Lower leg skin (tissue), 4 donors: ENCODE results near the gene CRELD1. TPM values are rescaled to one million over a fixed set of nuclear protein-coding genes. Genes with fewer than 3 reads are reported as not detected.
"Not testable (repeated sequence)": the region's sequence is repeated elsewhere in the genome, so short reads cannot be mapped to it uniquely, and the experiment has no call there.

ENCODE experiments used
- DNase-seq, 2 donors: peaks; one replicate each; pipeline ENCODE4 v3.0.0-alpha.2; 2019; ENCODE audit warnings: low spot score in 2 of 2
- H3K4me3 ChIP-seq: fragments of 200-600 bp; sonication (generic); 2 replicates; pipeline ENCODE4 v1.5.1; 2017; ENCODE audit warnings: mild to moderate bottlenecking, low read depth; ENCODE audit not compliant: poor library complexity, severe bottlenecking
- POLR2A ChIP-seq, 2 donors: fragments of 450-650 bp; IDR thresholded peaks; one replicate each; pipeline ENCODE4 v1.6.1; 2016 to 2017; ENCODE audit warnings: antibody characterized with exemption in 2 of 2, mild to moderate bottlenecking in 1 of 2, moderate library complexity in 1 of 2
- WGBS, 2 donors: methylation state at CpG; one replicate each; pipeline ENCODE4 v1.1.5; 2018; 5-methylcytosine and 5-hydroxymethylcytosine counted together
- intact Hi-C: fragments of 100-400 bp; cut with DNase I; formaldehyde crosslinking; loops from one replicate; pipeline ENCODE4 v1.15.0; 2023; ENCODE audit warnings: low total_unique reads
- total RNA-seq, 4 donors: library from RNA; depleted of rRNA; stranded (reverse); fragments of >200 nt; gene quantifications; one replicate each; pipeline ENCODE4 v1.1.0, GENCODE V29; 2016
- TF ChIP-seq, protein P1 (sequence below), 3 donors: fragments of 450-650 bp; IDR thresholded peaks; one replicate each; pipeline ENCODE4 v1.5.1; 2016; ENCODE audit warnings: antibody characterized with exemption in 3 of 3, mild to moderate bottlenecking in 3 of 3, moderate library complexity in 2 of 3

CRELD1 gene
- total RNA-seq, 4 donors from 2014 or later = 16.1 to 58.8 (median 28.3) TPM

DNA sequence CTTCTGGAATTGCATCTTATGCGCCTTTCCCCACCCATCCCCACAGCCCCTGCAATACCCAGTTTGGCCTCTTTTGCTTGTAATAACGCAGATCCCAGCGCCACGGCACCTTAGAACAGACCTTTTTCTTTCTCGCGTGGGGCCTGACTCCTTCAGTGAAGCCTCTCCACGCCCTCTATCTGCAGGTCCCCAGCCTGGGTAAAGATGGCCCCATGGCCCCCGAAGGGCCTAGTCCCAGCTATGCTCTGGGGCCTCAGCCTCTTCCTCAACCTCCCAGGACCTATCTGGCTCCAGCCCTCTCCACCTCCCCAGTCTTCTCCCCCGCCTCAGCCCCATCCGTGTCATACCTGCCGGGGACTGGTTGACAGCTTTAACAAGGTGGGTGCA, 594 bp downstream of the CRELD1 start:
- no peak for TF ChIP-seq POLR2A (IDR thresholded peaks at IDR 0.05)
- TF ChIP-seq, protein P1, sequence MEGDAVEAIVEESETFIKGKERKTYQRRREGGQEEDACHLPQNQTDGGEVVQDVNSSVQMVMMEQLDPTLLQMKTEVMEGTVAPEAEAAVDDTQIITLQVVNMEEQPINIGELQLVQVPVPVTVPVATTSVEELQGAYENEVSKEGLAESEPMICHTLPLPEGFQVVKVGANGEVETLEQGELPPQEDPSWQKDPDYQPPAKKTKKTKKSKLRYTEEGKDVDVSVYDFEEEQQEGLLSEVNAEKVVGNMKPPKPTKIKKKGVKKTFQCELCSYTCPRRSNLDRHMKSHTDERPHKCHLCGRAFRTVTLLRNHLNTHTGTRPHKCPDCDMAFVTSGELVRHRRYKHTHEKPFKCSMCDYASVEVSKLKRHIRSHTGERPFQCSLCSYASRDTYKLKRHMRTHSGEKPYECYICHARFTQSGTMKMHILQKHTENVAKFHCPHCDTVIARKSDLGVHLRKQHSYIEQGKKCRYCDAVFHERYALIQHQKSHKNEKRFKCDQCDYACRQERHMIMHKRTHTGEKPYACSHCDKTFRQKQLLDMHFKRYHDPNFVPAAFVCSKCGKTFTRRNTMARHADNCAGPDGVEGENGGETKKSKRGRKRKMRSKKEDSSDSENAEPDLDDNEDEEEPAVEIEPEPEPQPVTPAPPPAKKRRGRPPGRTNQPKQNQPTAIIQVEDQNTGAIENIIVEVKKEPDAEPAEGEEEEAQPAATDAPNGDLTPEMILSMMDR (IDR thresholded peaks at IDR 0.05) = no peak
- 7 to 13% methylated on average over 11 of the region's 11 CpGs for WGBS, 2 donors
- peak in 1 of 2 donors; percentile 87 for DNase-seq
- intact Hi-C loops = no loop called here
- H3K4me3 ChIP-seq = peak overlapping the region; percentile 53

DNA sequence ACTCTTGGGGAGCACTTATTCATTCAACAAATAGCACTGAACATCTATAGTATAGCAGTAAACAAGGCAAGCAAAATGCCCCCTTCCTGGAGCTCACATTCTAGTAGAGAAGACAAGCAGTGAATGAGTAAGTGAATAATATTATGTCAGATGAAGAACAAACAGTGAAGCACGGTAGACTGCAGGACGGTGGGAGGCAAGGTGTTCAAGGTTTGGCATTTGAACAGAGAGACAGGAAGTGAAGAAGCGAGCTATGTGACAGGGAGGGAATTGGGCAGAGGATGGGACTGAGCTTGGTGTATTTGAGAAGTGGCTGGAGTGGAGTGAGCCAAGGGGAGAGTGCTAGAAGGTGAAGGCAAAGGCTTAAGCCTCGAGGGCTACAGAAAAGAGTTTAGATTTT, 1.4 kb downstream of the CRELD1 start:
- DNase-seq = no peak
- TF ChIP-seq, protein P1 (IDR thresholded peaks at IDR 0.05) = no peak
- TF ChIP-seq POLR2A (IDR thresholded peaks at IDR 0.05) = no peak
- 49 to 66% methylated on average over 4 of the region's 4 CpGs for WGBS, 2 donors
- intact Hi-C loops = no loop called here
- H3K4me3 ChIP-seq = no peak overlapping the region

GRCh38 chr3:9935966-9936510, 2.4 kb downstream of the CRELD1 start:
- no peak for DNase-seq
- intact Hi-C loops = no loop called here
- WGBS, 2 donors = 87 to 92% methylated on average over 5 of the region's 5 CpGs
- TF ChIP-seq, protein P1 (IDR thresholded peaks at IDR 0.05) = no peak
- TF ChIP-seq POLR2A (IDR thresholded peaks at IDR 0.05) = no peak
- no peak overlapping the region for H3K4me3 ChIP-seq

DNA sequence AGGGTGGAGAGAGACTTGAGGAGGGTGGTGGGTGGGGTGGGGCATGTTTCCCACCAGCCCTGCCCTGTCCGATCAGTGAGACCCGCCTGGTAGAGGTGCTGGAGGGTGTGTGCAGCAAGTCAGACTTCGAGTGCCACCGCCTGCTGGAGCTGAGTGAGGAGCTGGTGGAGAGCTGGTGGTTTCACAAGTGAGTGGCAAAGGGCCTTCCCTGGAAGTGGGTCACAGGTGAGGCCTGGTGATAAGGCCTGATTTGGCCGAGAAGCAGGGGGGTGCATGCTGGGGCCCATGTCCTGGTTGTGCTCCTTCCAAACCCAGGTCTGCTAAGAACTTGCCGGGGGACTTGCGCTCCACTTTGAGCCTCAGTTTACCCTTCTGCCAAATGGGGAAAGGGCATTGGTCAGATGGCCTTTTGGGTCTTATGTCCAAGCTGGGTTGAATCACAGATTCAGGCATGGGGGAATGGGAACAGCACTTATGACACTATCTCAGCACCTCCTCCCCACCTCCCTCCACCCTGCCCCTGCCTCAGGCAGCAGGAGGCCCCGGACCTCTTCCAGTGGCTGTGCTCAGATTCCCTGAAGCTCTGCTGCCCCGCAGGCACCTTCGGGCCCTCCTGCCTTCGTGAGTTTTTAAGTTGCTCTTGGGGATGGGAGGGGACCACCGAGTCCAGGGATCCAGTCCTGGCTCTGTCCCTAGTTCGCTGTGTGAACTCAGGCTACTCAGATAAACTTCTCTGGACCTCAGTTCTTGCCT, 4.0 kb downstream of the CRELD1 start:
- DNase-seq = no peak
- TF ChIP-seq POLR2A (IDR thresholded peaks at IDR 0.05) = no peak
- TF ChIP-seq, protein P1 (IDR thresholded peaks at IDR 0.05) = no peak
- WGBS, 2 donors = 90% methylated on average over 13 of the region's 13 CpGs

DNA sequence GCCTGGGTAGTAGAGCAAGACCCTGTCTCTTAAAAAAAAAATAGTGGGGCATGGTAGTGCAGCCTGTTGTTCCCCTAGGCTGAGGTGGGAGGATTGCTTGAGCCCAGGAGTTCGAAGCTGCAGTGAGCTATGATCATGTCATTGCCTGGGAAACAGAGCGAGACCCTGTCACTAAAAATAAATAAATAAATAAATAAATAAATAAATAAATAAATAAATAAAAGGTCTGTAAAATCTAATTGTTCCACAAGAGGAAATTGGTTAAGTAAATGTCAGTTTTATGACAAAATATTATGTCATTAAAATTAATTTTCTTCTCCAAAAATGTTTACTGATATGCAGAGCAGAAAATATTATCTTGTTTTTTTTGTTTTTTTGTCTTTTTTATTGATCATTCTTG, 5.3 kb downstream of the CRELD1 start:
- WGBS, 2 donors = 93 to 98% methylated on average over 2 of the region's 2 CpGs
- no peak for DNase-seq
- no peak overlapping the region for H3K4me3 ChIP-seq
- TF ChIP-seq, protein P1 (IDR thresholded peaks at IDR 0.05) = no peak
- TF ChIP-seq POLR2A (IDR thresholded peaks at IDR 0.05) = no peak
- intact Hi-C loops = no loop called here

More for the DNA sequence above, 4.0 kb downstream of the CRELD1 start:
- intact Hi-C loops = no loop called here
- H3K4me3 ChIP-seq = no peak overlapping the region

DNA sequence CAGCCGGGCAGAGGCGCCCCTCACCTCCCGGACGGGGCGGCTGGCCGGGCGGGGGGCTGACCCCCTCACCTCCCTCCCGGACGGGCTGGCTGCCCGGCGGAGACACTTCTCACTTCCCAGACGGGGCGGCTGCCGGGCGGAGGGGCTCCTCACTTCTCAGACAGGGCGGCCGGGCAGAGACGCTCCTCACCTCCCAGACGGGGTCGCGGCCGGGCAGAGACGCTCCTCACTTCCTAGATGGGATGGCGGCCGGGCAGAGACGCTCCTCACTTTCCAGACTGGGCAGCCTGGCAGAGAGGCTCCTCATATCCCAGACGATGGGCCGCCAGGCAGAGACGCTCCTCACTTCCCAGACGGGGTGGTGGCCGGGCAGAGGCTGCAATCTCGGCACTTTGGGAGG, 6.3 kb downstream of the CRELD1 start:
- H3K4me3 ChIP-seq, intact Hi-C loops, DNase-seq: not testable (repeated sequence)
- WGBS, 2 donors = 91 to 95% methylated on average over 22 to 26 of the region's 32 CpGs
